HepG2 (cell line): ENCODE data around the gene BIRC5. TPM values are rescaled to one million over a fixed set of nuclear protein-coding genes. Genes with fewer than 3 reads are reported as not detected.

ENCODE experiments used
- HMGXB4 ChIP-seq, 2 experiments: sonication (generic) in 1 of 2; formaldehyde crosslinking in 1 of 2; IDR thresholded peaks; 2 replicates each; pipeline versions ENCODE4 v1.4.0 to v1.6.1; 2018 to 2020; ENCODE audit warnings: missing genetic modification reagents in 2 of 2, borderline replicate concordance in 1 of 2, low read depth in 1 of 2, mild to moderate bottlenecking in 1 of 2, missing biosample characterization in 1 of 2
- HOMEZ ChIP-seq: IDR thresholded peaks from 2 replicates; pipeline ENCODE4 v1.6.1; 2016; ENCODE audit warnings: low read depth
- IRF2 ChIP-seq: IDR thresholded peaks from 2 replicates; pipeline ENCODE4 v1.6.1; 2018; ENCODE audit warnings: missing genetic modification reagents, missing compliant biosample characterization
- MAFK ChIP-seq, 2 experiments: IDR thresholded peaks in 1 of 2; conservative IDR thresholded peaks in 1 of 2; 2 replicates each; pipeline ENCODE4 v1.6.1; 2011; ENCODE audit warnings: improper control_type of control experiment in 2 of 2, low read length in 2 of 2
- MXD1 ChIP-seq: sonication (generic); formaldehyde crosslinking; IDR thresholded peaks from 2 replicates; pipeline ENCODE4 v1.4.0; 2020; ENCODE audit warnings: mild to moderate bottlenecking, missing genetic modification reagents
- NFKBIZ ChIP-seq: IDR thresholded peaks from 2 replicates; pipeline ENCODE4 v1.6.1; 2018; ENCODE audit warnings: missing genetic modification reagents, missing compliant biosample characterization
- THAP7 ChIP-seq: sonication (generic); formaldehyde crosslinking; IDR thresholded peaks from 2 replicates; pipeline ENCODE4 v1.8.1; 2023; ENCODE audit warnings: mild to moderate bottlenecking, missing genetic modification reagents
- THAP9 ChIP-seq: sonication (generic); formaldehyde crosslinking; IDR thresholded peaks from 2 replicates; pipeline ENCODE4; 2020; ENCODE audit warnings: missing genetic modification reagents, mild to moderate bottlenecking, borderline replicate concordance
- ZNF281 ChIP-seq: sonication (generic); formaldehyde crosslinking; IDR thresholded peaks from 2 replicates; pipeline ENCODE4 v1.4.0; 2020; ENCODE audit warnings: missing genetic modification reagents, borderline replicate concordance
- ZNF362 ChIP-seq: sonication (generic); formaldehyde crosslinking; IDR thresholded peaks from 2 replicates; pipeline ENCODE4 v1.4.0; 2020; ENCODE audit warnings: missing genetic modification reagents, mild to moderate bottlenecking, borderline replicate concordance
- ZNF552 ChIP-seq: sonication (generic); formaldehyde crosslinking; IDR thresholded peaks from 2 replicates; pipeline ENCODE4 v1.9.0; 2022; ENCODE audit warnings: missing genetic modification reagents, mild to moderate bottlenecking, borderline replicate concordance
- ZNF773 ChIP-seq: sonication (generic); formaldehyde crosslinking; IDR thresholded peaks from 2 replicates; pipeline ENCODE4 v1.4.0; 2020; ENCODE audit warnings: missing genetic modification reagents, borderline replicate concordance
- ZNF891 ChIP-seq: sonication (generic); formaldehyde crosslinking; IDR thresholded peaks from 2 replicates; pipeline ENCODE4 v1.5.0; 2020; ENCODE audit warnings: mild to moderate bottlenecking, missing genetic modification reagents
- polyA plus RNA-seq, 8 experiments: library from polyadenylated mRNA; depleted of rRNA in 3 of 8; stranded (reverse) in 7 of 8; unstranded in 1 of 8; fragments of >200 nt; fragmentation: Illumina TruSeq in 4 of 8; extraction: Trizol in 4 of 8; gene quantifications; 2 replicates each; pipeline versions ENCODE4 v1.2.1 to v1.2.3, GENCODE V29; 2011 to 2016; ENCODE audit warnings: low read depth in 4 of 8, missing spikeins in 1 of 8, mixed read lengths in 1 of 8; ENCODE audit not compliant: insufficient read depth in 1 of 8
- total RNA-seq, 5 experiments: library from RNA; depleted of rRNA; stranded (reverse); fragments of >200 nt; fragmentation: Illumina TruSeq; extraction: Trizol; gene quantifications; 2 replicates each; pipeline ENCODE4 v1.2.3, GENCODE V29; 2016; ENCODE audit warnings: low read depth in 1 of 5

Gene BIRC5
- total and polyA plus RNA-seq, 2 of the 13 experiments (the other 11 are each of a cell fraction or from before 2014, with no cell fraction given) = 30.3 to 135 TPM

GRCh38 chr17:78214016-78214705 is at the start of gene BIRC5 (continued):
- peak; percentile 84 for TF ChIP-seq THAP9 (CRISPR knock-in tag)
- no peak for TF ChIP-seq ZNF281 (CRISPR knock-in tag)
- peak; percentile 69; the same call in 1 of the 2 replicates for TF ChIP-seq ZNF773 (CRISPR knock-in tag)
- peak; percentile 99 for TF ChIP-seq MXD1 (CRISPR knock-in tag)
- TF ChIP-seq ZNF362 (CRISPR knock-in tag) = peak; percentile 58; the same call in 1 of the 2 replicates
- TF ChIP-seq HOMEZ (CRISPR knock-in tag) = 0 out of 2 replicates have a peak, but pooled peaks have one; percentile 19
- TF ChIP-seq THAP7 = peak; percentile 96; the same call in 1 of the 2 replicates
- peak; percentile 97 for TF ChIP-seq IRF2 (CRISPR knock-in tag)
- TF ChIP-seq NFKBIZ (CRISPR knock-in tag) = 0 out of 2 replicates have a peak, but pooled peaks have one; percentile 44
- peak; percentile 84; a peak in 3 of 4 replicates for TF ChIP-seq HMGXB4 (CRISPR knock-in tag; IDR thresholded peaks at IDR 0.05; ENCODE audit: borderline replicate concordance in 1 of 2, low read depth in 1 of 2)
- no peak for TF ChIP-seq MAFK (conservative IDR thresholded peaks at IDR 0.05 in 1 of 2, IDR thresholded peaks at IDR 0.05 in 1 of 2; ENCODE audit: low read length in 2 of 2)
- TF ChIP-seq ZNF552 (CRISPR knock-in tag) = no peak; the same call in 1 of the 2 replicates
- peak; percentile 88 for TF ChIP-seq ZNF891 (CRISPR knock-in tag)
